GM19438 (cell line): ENCODE results near the gene COMMD1.
"Not testable (repeated sequence)": the region's sequence is repeated elsewhere in the genome, so short reads cannot be mapped to it uniquely, and the experiment has no call there.

Experiments
- ATAC-seq: cut with Tn5 transposase; IDR thresholded peaks from one replicate; pipeline ENCODE4 v1.9.1; 2021; ENCODE audit warnings: low read depth; ENCODE audit not compliant: unreplicated experiment

COMMD1 gene

DNA sequence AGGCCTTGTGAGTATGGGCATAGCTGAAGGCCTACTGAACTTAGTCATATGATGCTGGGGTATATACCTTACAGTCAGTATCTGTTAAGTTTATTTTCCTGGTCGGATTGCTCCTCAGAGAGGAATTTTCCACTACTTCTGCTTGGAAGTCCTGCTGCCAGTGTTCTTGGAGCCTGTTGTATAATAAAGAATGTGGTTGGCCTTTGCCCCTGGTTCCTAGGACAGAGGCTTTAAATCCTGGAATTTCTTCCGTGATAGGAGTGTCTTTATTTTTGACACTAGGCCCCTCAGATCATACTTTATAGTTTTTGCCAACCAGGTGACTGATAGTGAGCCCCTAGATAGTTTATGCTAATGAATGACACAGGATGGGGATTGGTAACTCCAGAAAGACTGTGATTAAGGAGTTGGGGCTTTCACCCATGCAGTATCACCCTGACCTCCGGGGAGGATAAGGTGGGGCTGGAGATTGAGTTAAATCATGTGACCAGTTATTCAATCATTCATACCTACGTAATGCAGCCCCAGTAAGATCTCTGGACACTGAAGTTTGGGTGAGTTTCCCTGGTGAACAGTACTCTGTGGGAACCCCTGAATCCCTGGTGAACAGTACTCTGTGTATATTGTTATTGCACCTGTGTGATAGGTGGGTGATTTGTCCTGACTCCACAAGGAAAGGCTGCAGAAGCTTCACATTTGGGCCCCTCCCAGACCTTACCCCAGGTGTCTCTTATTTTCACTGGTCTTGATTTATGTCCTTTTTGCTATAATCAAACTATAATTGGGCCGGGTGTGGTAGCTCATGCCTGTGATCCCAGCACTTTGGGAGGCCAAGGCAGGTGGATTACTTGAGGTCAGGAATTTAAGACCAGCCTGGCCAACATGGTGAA is 56.9 kb downstream of the COMMD1 start:
- ATAC-seq, result no peak

GRCh38 chr2:61966087-61966727 is 60.7 kb downstream of the COMMD1 start:
- no peak for ATAC-seq

DNA sequence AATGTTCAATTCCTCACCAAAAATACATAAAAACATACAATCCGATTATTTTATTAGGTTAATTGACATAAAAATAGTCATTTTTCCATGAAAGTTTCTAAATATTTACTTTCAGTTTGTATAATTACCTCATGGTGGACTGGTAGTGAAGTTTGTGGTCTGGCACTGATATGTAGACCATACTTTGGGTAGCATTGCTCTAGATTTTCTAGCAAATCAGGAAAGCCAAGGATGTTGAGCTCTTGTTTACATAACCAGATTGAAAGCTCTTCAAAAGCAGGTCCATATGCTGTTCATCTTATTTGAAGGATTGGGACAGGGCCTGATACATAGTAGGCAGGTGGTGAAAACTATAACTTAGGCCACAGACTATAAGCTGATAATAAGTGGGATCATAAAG is 61.8 kb downstream of the COMMD1 start:
- no peak for ATAC-seq

- ATAC-seq, result no peak
These were observed 63.9 kb downstream of the COMMD1 start for GRCh38 chr2:61969376-61969775.

DNA sequence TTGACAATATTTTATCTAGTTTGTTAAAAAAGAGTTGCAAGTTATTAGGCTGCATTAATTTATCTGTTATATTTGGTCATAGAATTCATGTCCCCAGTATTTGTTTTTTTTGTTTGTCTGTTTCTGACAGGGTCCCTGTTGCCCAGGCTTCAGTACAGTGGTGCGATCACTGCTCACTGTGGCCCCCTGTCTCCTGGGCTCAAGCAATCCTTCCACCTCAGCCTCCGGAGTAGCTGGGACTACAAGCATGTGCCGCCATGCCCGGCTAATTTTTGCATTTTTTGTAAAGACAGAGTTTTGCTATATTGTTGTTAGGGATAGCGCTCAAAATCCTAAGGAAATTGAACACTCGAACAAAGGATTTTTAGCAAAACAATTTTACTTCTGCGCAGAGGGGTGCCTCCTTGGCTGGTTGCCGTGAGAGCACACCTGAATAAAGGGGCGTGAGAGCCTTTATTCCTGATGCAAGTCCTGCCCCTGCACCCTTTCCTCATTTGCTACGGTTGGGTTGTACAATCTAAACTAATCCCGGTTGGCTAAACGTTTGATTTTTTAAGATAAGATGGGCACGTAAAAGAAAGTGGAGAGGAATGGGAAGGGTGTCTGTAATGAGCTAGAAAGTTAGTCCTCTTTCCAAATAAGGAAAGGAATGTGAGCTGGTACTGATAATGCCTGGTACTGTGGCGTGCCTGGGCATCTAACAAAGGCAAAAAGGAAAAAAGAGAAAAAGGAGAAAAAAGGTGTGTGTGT is 65.5 kb downstream of the COMMD1 start:
- no peak for ATAC-seq

DNA sequence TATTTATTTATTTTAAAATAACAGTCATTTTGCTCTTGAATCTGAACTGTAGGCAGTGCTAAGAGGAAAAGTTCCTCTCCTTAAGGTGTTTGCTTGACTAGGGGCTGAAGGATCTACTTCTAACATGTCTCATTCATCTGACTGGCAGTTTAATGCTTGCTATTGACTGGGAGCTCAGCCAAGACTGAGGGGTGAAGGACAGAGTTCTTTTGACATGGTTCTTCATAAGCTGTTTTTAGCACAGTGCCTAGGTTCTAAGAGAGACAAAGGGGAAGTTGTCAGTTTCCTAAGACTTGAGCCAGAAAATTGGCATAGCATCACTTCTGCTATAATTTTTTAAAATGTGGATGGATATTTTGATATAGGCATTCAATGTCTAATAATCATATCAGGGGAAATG is 73.0 kb downstream of the COMMD1 start:
- ATAC-seq, result no peak

DNA sequence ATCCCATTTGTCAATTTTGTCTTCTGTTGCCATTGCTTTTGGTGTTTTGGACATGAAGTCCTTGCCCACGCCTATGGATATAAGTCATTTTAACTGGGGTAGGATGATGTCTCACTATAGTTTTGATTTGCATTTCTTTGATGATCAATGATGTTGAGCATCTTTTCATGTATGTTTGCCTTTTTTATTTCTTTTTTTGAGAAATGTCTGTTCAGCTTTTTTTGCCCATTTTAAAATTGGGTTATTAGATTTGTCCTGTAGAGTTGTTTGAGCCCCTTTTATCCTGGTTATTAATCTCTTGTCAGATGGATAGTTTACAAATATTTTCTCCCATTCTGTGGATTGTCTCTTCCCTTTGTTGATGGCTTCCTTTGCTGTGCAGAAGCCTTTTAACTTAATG is 75.3 kb downstream of the COMMD1 start:
- ATAC-seq, result no peak

GRCh38 chr2:61984682-61985081 is 79.2 kb downstream of the COMMD1 start:
- ATAC-seq, result no peak

DNA sequence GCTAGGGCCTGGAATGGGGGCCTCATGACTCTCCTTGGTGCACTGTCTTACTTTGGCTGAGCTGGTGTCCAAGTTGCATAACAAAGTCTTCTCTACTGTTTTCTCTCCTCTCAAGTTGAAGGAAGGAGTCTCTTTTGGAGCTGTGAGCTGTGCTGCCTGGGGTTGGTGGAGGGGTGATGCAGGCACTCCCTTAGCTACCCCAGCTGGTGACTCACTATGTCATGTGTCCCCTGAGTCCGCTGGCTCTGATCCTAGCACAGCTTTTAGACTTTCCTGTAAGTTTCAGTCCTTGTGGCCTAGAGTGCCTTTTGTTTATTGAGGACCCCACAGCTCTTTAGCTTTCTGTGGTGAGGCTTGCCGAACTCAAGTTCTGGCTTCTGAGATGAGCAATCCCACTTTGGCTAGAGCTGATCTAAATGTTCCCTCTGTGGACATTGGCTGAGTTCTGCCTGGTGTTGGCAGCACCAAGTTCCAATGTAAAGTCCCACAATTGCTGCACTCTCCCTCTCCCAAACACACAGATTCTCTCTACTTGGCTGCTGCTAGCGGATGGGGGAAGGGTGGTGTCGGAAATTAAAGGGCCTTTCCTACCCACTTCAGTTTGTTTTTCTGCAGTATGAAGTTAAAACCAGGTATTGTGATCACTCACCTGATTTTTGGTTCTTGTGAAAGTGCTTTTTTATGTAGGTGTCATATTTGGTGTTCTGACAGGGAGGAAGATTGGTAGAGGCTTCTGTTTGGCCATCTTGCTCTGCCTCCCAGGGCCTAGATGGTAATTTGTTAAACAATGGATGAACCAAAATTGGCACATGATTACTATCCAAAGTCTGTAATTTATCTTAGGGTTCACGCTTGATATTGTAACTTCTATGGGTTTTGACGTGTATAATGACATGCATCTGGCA is 83.2 kb downstream of the COMMD1 start:
- ATAC-seq, result no peak

DNA sequence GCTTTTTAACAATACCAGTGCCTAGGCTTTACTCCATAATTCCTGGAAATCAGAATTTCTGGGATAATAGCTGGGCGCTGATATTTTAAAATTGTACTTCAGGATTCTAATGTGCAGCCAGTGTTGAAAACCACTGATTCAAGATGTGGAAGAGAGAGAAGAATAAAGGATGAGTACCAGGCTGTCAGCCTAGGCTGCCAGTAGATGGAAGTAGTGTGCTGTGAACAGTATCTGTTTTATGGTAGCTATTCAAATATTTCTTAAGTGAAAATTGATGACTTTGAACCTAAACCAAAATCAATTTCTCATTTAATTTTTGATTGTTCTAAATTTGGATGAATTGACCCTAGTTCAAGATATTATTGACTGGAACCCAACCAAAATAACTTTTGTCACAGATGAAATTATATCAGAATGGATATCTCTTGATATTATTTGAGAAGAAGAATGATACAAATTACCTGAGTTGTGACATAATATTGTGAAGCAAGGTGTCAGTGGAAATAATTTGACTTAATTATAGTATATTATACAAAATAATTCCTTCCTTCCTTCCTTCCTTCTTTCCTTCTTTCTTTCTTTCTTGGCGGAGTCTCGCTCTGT is 88.0 kb downstream of the COMMD1 start:
- no peak for ATAC-seq

DNA sequence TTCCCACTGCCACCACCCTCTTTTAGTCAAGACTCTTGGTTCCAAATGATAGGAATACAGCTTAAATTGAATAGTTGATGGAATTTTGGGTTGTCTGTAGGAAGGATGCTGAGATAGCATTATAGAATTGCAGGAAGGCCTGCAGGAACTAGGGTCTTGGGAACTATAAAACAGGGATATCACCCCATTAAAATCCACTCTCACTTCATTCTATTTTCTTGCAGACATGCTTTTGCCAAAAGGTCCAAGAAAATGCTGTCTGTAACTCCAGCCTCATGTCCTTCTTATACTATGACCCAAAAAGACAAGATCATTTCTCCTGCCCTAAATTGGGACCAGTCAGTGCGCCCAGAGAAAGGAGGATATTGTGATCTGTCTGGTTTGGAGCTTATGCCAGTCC is 89.1 kb downstream of the COMMD1 start:
- ATAC-seq, result no peak

GRCh38 chr2:61995065-61995464 is 89.6 kb downstream of the COMMD1 start:
- ATAC-seq, result no peak

- peak; percentile 64 for ATAC-seq
These were observed 90.0 kb downstream of the COMMD1 start for GRCh38 chr2:61995515-61995914.

GRCh38 chr2:61998426-61998825 is 93.0 kb downstream of the COMMD1 start:
- no peak for ATAC-seq

DNA sequence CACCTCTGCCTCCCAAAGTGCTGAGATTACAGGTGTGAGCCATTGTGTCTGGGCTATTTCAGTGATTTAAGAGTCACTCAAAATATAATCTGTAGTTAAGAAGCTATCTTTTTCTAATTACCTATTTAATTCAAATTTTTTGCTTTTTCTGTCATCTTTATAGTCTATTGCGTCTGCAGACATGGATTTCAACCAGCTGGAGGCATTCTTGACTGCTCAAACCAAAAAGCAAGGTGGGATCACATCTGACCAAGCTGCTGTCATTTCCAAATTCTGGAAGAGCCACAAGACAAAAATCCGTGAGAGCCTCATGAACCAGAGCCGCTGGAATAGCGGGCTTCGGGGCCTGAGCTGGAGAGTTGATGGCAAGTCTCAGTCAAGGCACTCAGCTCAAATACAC is 95.1 kb downstream of the COMMD1 start:
- ATAC-seq, result no peak

DNA sequence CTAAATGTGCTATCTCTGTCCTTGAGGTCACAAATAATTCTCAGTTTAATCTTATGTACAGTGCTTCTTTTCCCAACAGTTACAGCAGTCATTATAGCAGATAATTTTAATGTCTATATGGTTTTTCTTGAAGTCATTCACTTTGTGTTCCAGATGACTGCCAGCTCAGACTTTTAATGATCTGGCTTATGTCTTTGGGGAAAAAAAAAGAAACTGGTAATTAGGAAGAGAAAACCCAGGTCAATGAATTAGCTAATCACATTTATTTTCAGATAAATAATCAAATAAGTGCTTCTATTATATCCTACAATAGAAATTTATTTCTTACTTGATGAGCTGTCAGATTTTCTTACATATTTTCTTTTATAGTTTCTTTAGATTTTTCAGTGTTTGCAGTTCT is 96.0 kb downstream of the COMMD1 start:
- ATAC-seq, result no peak

DNA sequence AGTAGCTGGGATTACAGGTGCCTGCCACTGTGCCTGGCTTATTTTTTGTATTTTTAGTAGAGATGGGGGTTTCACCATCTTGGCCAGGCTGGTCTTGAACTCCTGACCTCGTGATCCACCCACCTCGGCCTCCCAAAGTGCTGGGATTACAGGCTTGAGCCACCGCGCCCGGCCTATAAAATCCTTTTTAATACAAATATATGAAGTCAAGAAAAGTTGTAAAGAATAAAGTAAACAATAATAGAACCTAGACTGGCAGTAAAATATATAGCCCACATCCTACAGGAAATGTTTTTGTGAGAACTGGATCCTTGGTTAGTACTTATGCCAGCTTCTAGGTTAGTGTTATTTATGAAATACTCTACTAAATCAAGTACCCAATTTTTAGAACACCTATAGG is 99.0 kb downstream of the COMMD1 start:
- ATAC-seq, result not testable (repeated sequence)

GRCh38 chr2:62007555-62007954 is 102.1 kb downstream of the COMMD1 start:
- ATAC-seq, result no peak

DNA sequence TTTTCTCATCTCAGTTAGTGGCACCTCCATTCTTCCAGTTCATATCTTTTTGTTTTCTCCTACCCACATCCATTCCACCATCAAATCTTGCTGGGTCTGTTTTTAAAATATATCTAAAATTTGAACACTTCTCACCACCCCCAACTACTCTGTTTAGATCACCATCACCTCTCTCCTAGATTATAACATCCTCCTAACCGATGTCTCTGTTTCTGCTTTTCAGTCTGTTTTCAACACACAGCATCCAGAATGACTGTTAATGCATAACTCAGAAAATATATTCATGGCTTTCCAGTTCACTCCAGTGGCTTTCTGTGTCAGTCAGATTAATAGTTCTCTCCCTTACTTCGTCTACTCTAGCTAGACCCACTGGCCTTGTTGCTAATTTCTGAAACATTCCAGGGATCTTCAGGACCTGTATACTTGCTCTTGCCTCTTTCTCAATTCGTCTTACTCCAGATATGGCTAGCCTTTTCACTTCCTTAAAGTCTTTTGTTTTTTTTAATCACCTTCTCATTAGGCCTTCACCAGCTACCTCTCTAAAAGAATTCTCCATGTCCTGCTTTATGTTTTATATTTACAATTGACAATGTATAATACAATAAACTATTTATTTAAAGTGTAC is 105.3 kb downstream of the COMMD1 start:
- ATAC-seq, result no peak

DNA sequence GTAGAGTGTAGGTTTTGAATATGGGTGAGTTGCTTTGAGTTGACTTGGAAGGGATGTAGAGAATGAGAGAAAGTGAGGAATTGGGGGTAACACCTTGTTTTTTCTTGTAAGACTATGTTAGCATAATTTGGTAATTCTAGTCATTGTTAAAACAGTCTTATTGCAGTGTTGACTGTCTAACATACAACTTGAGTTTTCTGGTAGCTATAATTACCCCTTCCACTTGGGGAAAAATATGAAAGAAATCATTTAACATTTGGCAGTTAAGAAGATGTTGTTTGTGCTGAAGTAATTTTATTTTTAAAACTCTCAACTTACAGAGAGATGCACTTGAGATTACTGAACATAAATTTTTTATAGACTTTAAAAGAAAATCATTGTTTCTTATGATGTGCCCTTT is 108.2 kb downstream of the COMMD1 start:
- no peak for ATAC-seq
